Activated CD4-positive, alpha-beta T cell treated with anti-CD3 and anti-CD28 coated beads, Interleukin-2, amount 10 ng/mL, durations not matched to agents 24 days and 14 days (primary cell): Measurements from ENCODE around the gene ZCCHC24. TPM values are rescaled to one million over a fixed set of nuclear protein-coding genes. Genes with fewer than 3 reads are reported as not detected.

Experiments
- DNase-seq: peaks from one replicate; pipeline ENCODE4 v3.0.0; 2022
- H3K27ac Mint-ChIP-seq: one replicate; pipeline ENCODE4 v1.8.0; 2022; ENCODE audit warnings: mild to moderate bottlenecking, mixed read lengths
- H3K27me3 Mint-ChIP-seq: one replicate; pipeline ENCODE4 v1.8.0; 2022; ENCODE audit warnings: mixed read lengths
- H3K36me3 Mint-ChIP-seq: one replicate; pipeline ENCODE4 v1.8.0; 2022; ENCODE audit warnings: low read depth, mild to moderate bottlenecking, mixed read lengths
- H3K4me1 Mint-ChIP-seq: one replicate; pipeline ENCODE4 v1.8.0; 2021; ENCODE audit warnings: mixed read lengths
- H3K4me3 Mint-ChIP-seq: one replicate; pipeline ENCODE4 v1.8.0; 2022; ENCODE audit warnings: mild to moderate bottlenecking, moderate library complexity, mixed read lengths
- H3K9me3 Mint-ChIP-seq: one replicate; pipeline ENCODE4 v1.8.0; 2021; ENCODE audit warnings: mixed read lengths
- intact Hi-C: fragments of 100-400 bp; cut with micrococcal nuclease; formaldehyde crosslinking; loops from one replicate; pipeline ENCODE4 v1.15.1; 2023
- total RNA-seq: library from RNA; stranded (reverse); gene quantifications from 2 replicates; pipeline ENCODE4 v1.2.3, GENCODE V29; 2022

ZCCHC24 gene
- total RNA-seq, 1 donor from 2014 or later: 1.4 TPM

GRCh38 chr10:79436066-79436849 is 9.2 kb downstream of the ZCCHC24 start:
- Mint-ChIP-seq H3K4me3 (no peak overlapping the region), H3K36me3 (no peaks in the 10 kb centered on the region), H3K9me3 (no peaks in the 10 kb centered on the region), H3K27me3 (peaks cover 19% of the 10 kb centered on the region), H3K4me1 (peaks cover 12% of the 10 kb centered on the region), H3K27ac (no peak overlapping the region)
- DNase-seq: no peak
- intact Hi-C loops: no loop called here

DNA sequence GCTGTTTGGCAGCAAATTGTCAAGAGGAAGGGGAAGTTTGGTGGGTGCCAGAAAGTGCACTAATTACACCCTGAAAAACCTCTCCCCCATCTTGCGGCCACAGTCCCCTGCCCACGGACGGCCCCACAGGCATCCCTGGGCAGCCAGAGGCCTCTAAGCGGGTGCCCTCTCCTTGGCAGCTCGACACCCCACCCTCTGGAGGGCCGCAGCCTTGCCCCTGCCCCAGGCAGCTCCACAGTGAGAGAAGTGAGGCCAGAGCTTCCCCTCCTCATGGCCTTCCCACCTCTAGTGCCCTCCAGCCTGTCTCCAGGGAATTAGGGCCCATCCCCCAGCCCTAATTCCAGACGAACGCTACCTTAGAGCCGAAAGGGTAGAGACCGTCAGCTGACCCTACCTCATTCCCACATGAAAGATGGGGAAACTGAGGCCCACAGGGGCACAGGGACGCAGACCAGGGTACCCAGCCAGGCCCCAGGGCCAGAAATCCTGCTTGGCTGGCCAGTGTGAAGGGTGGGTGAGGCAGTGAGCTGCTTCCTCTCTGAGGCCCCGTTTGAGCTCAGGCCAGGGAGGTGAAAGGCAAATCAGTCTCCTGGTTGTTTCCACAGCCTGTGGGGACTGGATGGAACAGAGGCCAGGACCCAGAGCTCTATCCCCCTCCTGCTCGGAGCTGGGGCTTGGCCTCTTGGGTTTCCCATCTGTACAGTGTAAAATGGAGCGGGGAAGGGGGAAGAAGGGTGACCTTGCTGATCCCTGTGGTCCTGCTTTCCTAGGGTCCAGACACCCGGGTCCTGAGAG is 10.0 kb downstream of the ZCCHC24 start:
- Mint-ChIP-seq H3K27me3 (peaks cover 16% of the 10 kb centered on the region), H3K9me3 (no peaks in the 10 kb centered on the region), H3K36me3 (no peaks in the 10 kb centered on the region), H3K27ac (no peak overlapping the region), H3K4me1 (peaks cover 12% of the 10 kb centered on the region), H3K4me3 (no peak overlapping the region)
- DNase-seq: no peak
- intact Hi-C loops: no loop called here

DNA sequence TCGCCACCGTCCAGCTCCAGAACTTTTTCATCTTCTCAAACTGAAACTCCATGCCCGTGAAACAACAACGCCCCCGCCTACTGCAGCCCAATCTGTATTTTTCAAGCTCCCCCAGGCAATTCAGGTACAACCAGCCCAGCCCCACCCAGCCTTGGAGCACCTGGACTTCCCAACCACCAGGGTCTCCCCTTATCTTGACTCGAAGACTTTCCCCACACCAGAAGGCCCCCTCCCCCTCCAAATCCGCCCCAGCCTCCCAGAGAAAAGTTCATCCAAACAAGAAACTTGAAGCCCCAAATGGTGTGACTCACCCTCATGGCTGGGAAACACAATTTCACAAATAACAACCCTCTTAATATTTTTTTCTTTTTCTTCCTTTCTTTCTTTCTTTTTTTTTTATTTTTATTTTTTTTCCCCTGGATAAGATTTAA is 10.6 kb downstream of the ZCCHC24 start:
- peak overlapping the region; percentile 15 for H3K4me3 Mint-ChIP-seq

DNA sequence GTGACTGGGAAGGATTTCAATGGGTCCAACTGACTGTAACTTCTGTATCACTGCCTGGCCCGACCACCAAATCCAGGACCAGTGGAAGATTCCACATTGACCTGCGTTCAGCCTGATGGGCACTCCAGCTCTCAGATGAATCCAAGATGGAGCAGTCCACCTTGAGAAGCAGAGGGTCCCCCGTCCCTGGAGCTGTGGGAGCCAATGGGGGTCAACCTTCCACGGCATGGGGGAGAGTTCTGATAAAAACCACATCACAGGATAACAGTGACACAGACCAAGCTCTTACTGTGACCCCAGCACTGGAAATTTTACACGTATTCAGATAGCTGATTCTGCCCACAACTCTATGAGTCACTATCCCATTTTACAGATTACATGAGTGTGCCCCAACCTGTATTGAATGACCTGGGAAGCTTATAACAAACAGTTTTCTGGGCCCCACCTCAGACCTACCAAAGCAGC is 11.2 kb downstream of the ZCCHC24 start:
- peak overlapping the region; percentile 15 for H3K4me3 Mint-ChIP-seq
- DNase-seq: no peak

More for the DNA sequence above, 10.6 kb downstream of the ZCCHC24 start:
- Mint-ChIP-seq H3K27ac (peak overlapping the region; percentile 76), H3K27me3 (peaks cover 11% of the 10 kb centered on the region), H3K4me1 (peaks cover 12% of the 10 kb centered on the region), H3K9me3 (no peaks in the 10 kb centered on the region), H3K36me3 (no peaks in the 10 kb centered on the region)
- intact Hi-C loops: loop anchor here (1.0 to 5.0 kb wide), 2 partner anchors 10 to 32 kb away; partner anchors contain the start of gene ZCCHC24
- no peak for DNase-seq

DNA sequence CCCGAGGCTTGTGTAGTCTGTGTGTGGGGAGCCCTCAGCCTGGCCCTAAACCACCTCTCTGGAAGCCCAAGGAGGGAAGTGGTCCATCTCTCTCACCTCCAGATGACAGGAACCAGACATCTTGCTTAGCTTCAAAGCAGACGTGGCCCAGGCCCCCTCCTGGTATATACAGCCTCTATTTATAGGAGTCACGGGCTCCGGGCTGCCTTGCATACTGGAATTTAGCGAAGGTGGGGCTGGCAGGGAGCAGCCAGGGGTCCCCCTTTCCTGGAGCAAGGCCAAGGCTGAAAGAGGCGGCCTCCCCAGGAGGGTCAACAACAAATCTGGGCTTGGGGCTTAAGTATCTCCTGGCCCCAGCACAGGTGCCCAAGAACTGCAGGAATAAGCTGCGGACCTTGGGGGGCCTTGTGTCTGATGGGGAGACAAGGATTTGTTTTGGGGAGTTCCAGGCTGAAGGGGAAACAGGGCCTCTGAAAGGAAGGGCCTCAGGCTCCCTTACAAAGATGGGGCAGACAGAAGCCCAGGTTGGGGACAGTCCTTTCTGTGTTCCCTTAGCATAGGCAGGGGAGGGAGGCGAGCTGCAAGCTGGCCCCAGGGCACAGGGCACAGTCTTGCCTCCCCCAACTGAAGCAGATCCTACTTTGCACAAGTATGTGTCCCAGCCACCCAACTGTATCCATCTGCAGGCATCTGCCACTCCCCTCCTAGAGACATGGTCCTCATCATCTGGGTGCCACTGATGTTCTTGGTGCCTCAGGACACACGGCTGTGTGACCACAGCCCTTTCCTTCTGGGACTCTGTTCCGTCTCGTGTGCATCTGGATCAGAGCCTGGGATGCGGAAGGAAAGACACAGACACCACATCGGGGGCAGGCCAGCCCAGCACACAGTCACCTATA is 11.9 kb downstream of the ZCCHC24 start:
- no peak for DNase-seq
- H3K4me3 Mint-ChIP-seq: no peak overlapping the region
- H3K27ac Mint-ChIP-seq: peak overlapping the region; percentile 49
- H3K9me3 Mint-ChIP-seq: no peaks in the 10 kb centered on the region
- intact Hi-C loops: loop anchor here (1.0 to 5.0 kb wide), 2 partner anchors 12 to 34 kb away; partner anchors contain the start of gene ZCCHC24
- no peaks in the 10 kb centered on the region for H3K36me3 Mint-ChIP-seq
- peaks cover 12% of the 10 kb centered on the region for H3K4me1 Mint-ChIP-seq
- H3K27me3 Mint-ChIP-seq: peaks cover 8% of the 10 kb centered on the region

More for the DNA sequence above, 11.2 kb downstream of the ZCCHC24 start:
- Mint-ChIP-seq H3K27me3 (peaks cover 6% of the 10 kb centered on the region), H3K9me3 (no peaks in the 10 kb centered on the region), H3K4me1 (peaks cover 12% of the 10 kb centered on the region), H3K27ac (peak overlapping the region; percentile 76), H3K36me3 (no peaks in the 10 kb centered on the region)
- intact Hi-C loops: loop anchor here (1.0 to 5.0 kb wide), 2 partner anchors 11 to 33 kb away; partner anchors contain the start of gene ZCCHC24

DNA sequence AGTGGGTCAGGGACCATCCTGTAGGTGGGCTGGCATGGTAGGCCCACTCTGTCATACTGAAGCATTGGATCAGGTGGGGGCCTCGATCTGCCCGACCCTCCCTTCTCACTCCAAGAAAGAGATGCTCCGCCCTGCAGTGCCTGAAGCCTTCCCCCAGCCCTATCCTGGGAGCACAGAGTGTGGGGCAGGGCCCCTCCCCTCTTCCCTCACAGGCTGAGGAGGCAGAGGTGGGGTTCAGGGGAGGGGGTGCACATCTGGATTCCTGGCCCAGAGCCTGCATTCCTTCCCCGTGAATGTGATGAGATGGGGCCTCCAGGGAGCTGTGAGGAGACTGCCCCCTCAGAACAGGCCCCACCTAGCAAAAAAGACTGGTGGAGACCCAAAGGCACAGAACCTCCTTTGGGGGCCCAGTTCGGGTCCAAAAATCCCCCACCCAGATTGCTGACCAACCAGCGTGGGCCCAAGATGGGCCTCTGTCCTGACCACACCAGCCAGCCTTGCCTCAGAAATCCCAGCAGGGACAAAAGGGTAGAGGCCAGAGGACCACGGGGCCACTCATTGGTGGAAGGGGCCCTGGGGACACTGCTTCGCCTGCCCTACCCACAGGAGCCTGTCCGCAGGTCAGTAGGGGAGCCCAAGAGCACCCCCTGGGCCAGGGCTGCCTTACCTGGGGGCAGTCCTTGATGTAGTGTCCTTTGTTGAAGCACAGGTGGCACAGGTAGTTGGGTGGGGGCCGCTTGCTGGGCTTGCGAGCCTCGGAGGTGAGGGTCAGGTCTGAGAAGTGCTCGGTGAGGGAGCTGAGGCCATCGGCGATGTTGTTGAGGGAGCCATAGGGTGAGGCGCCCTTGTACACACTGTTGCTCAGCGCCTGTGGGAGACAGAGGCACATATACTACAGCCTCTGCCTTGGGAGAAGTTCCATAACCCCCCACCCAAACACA is 13.3 kb downstream of the ZCCHC24 start:
- Mint-ChIP-seq H3K4me1 (peaks cover 12% of the 10 kb centered on the region), H3K27me3 (peaks cover 13% of the 10 kb centered on the region), H3K27ac (no peak overlapping the region), H3K4me3 (no peak overlapping the region), H3K36me3 (no peaks in the 10 kb centered on the region), H3K9me3 (no peaks in the 10 kb centered on the region)
- intact Hi-C loops: loop anchor here (5.0 kb wide), 1 partner anchor 35 kb away; no protein-coding TSS in a partner anchor
- no peak for DNase-seq

DNA sequence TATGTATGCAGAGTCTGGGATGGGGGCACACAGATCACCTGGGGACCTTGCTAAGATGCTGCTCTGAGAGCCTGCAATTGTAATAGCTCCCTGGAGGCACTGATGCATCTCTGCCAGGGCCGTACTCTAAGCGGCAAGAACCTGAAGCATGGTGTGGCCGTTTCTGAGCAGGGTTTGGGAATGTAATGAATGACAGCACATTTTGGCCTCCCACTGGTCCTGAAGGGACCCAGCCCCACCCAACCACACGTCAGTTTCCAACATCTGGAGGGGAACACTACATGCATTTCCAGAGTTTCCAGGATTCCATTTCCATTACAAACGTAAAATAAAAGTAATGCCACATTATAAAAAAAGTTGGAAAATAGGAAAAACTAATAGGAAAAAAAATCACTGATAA is 14.0 kb downstream of the ZCCHC24 start:
- Mint-ChIP-seq H3K36me3 (no peaks in the 10 kb centered on the region), H3K4me1 (peaks cover 12% of the 10 kb centered on the region), H3K9me3 (no peaks in the 10 kb centered on the region), H3K27ac (no peak overlapping the region), H3K4me3 (no peak overlapping the region), H3K27me3 (peaks cover 13% of the 10 kb centered on the region)
- intact Hi-C loops: loop anchor here (5.0 kb wide), 1 partner anchor 36 kb away; no protein-coding TSS in a partner anchor
- DNase-seq: no peak

DNA sequence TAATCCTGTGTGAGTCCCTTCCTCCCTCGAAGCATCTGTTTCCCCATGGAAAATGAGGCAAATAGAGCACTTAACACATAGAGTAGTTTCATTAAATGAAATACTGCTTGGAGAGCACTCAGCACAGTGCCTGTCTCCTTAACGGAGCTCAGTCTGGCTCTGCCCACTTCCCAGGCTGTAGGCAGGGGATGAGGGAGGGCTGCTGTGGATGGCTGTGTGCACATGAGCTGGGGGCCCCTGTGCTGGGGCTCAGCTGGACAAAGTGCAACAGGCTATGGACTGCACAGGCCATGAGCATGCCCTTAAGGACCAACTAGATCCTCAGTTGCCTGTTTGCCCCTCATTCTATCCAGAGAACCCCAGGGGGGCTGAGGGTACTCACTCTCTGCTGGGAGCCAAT is 14.5 kb downstream of the ZCCHC24 start:
- Mint-ChIP-seq H3K4me3 (no peak overlapping the region), H3K27me3 (peaks cover 17% of the 10 kb centered on the region), H3K9me3 (no peaks in the 10 kb centered on the region), H3K4me1 (peaks cover 12% of the 10 kb centered on the region), H3K36me3 (no peaks in the 10 kb centered on the region), H3K27ac (no peak overlapping the region)
- DNase-seq: no peak
- intact Hi-C loops: loop anchor here (5.0 kb wide), 1 partner anchor 36 kb away; no protein-coding TSS in a partner anchor

GRCh38 chr10:79430325-79430905 is 15.0 kb downstream of the ZCCHC24 start:
- intact Hi-C loops: loop anchor here (5.0 kb wide), 1 partner anchor 37 kb away; no protein-coding TSS in a partner anchor
- no peak overlapping the region for H3K4me3 Mint-ChIP-seq
- no peaks in the 10 kb centered on the region for H3K36me3 Mint-ChIP-seq
- H3K4me1 Mint-ChIP-seq: peaks cover 12% of the 10 kb centered on the region
- H3K9me3 Mint-ChIP-seq: no peaks in the 10 kb centered on the region
- peaks cover 18% of the 10 kb centered on the region for H3K27me3 Mint-ChIP-seq
- DNase-seq: no peak
- no peak overlapping the region for H3K27ac Mint-ChIP-seq

GRCh38 chr10:79429751-79430150 is 15.7 kb downstream of the ZCCHC24 start:
- peaks cover 11% of the 10 kb centered on the region for H3K4me1 Mint-ChIP-seq

DNA sequence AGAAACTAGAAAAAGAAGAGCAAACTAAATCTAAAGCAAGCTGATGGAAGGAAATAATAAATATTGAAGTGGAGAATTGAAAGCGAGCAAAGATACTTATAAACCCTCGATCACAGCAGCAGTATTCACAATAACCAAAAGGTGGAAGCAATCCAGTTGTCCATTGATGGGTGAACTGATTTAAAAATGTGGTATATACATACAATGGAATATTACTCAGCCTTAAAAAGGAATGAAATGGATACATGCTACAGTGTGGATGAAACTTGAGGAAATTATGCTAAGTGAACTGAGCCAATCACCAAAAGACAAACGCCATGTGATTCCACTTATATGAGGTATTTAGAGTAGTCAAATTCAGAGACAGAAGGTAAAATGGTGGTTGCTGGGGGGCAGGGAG is 17.5 kb downstream of the ZCCHC24 start:
- no peak overlapping the region for H3K27ac Mint-ChIP-seq
- H3K36me3 Mint-ChIP-seq: no peaks in the 10 kb centered on the region
- no peaks in the 10 kb centered on the region for H3K9me3 Mint-ChIP-seq
- H3K27me3 Mint-ChIP-seq: peaks cover 18% of the 10 kb centered on the region
- intact Hi-C loops: no loop called here
- no peak for DNase-seq
- H3K4me1 Mint-ChIP-seq: no peaks in the 10 kb centered on the region
- H3K4me3 Mint-ChIP-seq: no peak overlapping the region

More at GRCh38 chr10:79429751-79430150, 15.7 kb downstream of the ZCCHC24 start:
- H3K36me3 Mint-ChIP-seq: no peaks in the 10 kb centered on the region
- no peaks in the 10 kb centered on the region for H3K9me3 Mint-ChIP-seq
- DNase-seq: no peak
- H3K27me3 Mint-ChIP-seq: peaks cover 18% of the 10 kb centered on the region
- H3K4me3 Mint-ChIP-seq: no peak overlapping the region
- intact Hi-C loops: loop anchor here (5.0 kb wide), 1 partner anchor 38 kb away; no protein-coding TSS in a partner anchor
- no peak overlapping the region for H3K27ac Mint-ChIP-seq

DNA sequence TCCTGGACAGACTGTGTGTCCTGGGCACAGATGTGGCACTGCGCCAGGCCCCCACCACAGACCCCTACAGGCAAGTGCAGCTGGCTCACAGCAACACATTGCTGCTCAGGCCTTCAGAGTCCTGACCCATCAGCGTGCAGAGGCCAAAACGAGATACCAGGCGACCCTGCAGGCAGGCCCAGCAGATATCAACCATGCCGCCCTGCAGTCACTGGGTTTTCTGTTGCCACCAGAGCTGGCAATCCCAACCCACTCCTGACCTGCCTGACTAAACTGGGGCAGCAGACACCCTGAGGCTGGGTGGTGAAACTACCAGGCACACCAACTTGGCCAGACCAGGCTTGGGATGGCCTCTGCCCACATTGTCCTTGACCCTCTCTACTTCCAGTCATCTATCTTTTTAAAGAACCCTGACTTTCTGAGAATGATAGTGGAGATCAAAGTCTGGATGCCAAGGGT is 20.3 kb downstream of the ZCCHC24 start:
- Mint-ChIP-seq H3K27ac (no peak overlapping the region), H3K9me3 (no peaks in the 10 kb centered on the region), H3K36me3 (no peaks in the 10 kb centered on the region), H3K4me1 (no peaks in the 10 kb centered on the region), H3K4me3 (no peak overlapping the region), H3K27me3 (peaks cover 18% of the 10 kb centered on the region)
- no peak for DNase-seq
- intact Hi-C loops: no loop called here
